Lower leg skin (tissue), 3 donors: Measurements from ENCODE around the gene GPC6.

Experiments used
- POLR2A ChIP-seq, 2 donors: fragments of 450-650 bp; IDR thresholded peaks; one replicate each; pipeline ENCODE4 v1.6.1; 2016 to 2017; ENCODE audit warnings: antibody characterized with exemption in 2 of 2, mild to moderate bottlenecking in 1 of 2, moderate library complexity in 1 of 2
- TF ChIP-seq, protein P1 (sequence below), 3 donors: fragments of 450-650 bp; IDR thresholded peaks; one replicate each; pipeline ENCODE4 v1.5.1; 2016; ENCODE audit warnings: antibody characterized with exemption in 3 of 3, mild to moderate bottlenecking in 3 of 3, moderate library complexity in 2 of 3

DNA sequence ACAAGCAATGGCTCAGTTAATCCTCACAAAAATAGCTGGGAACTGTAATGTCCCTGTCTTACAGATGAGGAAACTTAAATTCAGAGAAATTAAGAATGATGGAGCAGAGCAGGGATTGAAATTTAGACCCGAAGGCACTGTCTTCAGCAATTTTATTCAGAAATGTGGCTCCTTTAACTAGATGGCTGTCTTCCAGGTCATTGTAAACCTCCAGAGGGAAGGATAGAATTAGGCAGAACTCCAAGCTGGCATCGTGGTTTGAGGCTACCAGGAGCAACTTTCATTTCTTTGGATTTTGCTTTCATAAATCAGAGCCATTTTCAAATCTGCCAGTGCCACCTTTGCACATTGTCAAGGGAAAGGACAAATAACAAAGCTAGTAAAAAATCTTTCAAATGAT, 913.9 kb downstream of the GPC6 start:
- TF ChIP-seq, protein P1, sequence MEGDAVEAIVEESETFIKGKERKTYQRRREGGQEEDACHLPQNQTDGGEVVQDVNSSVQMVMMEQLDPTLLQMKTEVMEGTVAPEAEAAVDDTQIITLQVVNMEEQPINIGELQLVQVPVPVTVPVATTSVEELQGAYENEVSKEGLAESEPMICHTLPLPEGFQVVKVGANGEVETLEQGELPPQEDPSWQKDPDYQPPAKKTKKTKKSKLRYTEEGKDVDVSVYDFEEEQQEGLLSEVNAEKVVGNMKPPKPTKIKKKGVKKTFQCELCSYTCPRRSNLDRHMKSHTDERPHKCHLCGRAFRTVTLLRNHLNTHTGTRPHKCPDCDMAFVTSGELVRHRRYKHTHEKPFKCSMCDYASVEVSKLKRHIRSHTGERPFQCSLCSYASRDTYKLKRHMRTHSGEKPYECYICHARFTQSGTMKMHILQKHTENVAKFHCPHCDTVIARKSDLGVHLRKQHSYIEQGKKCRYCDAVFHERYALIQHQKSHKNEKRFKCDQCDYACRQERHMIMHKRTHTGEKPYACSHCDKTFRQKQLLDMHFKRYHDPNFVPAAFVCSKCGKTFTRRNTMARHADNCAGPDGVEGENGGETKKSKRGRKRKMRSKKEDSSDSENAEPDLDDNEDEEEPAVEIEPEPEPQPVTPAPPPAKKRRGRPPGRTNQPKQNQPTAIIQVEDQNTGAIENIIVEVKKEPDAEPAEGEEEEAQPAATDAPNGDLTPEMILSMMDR (IDR thresholded peaks at IDR 0.05) = no peak
- no peak for TF ChIP-seq POLR2A (IDR thresholded peaks at IDR 0.05)
